Ascending aorta (tissue), 2 donors: ENCODE measurements around the gene TRIP10. TPM values are rescaled to one million over a fixed set of nuclear protein-coding genes. Genes with fewer than 3 reads are reported as not detected.

ENCODE experiments used
- DNase-seq, 2 donors: peaks; one replicate each; pipeline ENCODE4 v3.0.0-alpha.2; 2019; ENCODE audit warnings: low spot score in 2 of 2
- H3K27ac ChIP-seq, 2 donors: fragments of 200-600 bp; sonication (generic); one replicate each; pipeline ENCODE4 v1.5.1; 2016 to 2017; ENCODE audit warnings: mild to moderate bottlenecking in 1 of 2
- H3K27me3 ChIP-seq: fragments of 200-600 bp; sonication (generic); one replicate; pipeline ENCODE4 v1.5.1; 2017
- H3K36me3 ChIP-seq, 2 donors: fragments of 200-600 bp; sonication (generic); one replicate each; pipeline ENCODE4 v1.5.1; 2016
- H3K4me1 ChIP-seq, 2 donors: fragments of 200-600 bp; sonication (generic); one replicate each; pipeline ENCODE4 v1.5.1; 2016 to 2017; ENCODE audit warnings: mild to moderate bottlenecking in 1 of 2
- H3K4me3 ChIP-seq, 2 donors: fragments of 200-600 bp; sonication (generic); one replicate each; pipeline ENCODE4 v1.5.1; 2016 to 2017; ENCODE audit warnings: mild to moderate bottlenecking in 1 of 2
- H3K9me3 ChIP-seq, 2 donors: fragments of 200-600 bp; sonication (generic); one replicate each; pipeline ENCODE4 v1.5.1; 2016
- intact Hi-C: fragments of 100-400 bp; cut with DNase I; formaldehyde crosslinking; loops from one replicate; pipeline ENCODE4 v1.15.1; 2023
- total RNA-seq: library from RNA; depleted of rRNA; stranded (reverse); fragments of >200 nt; gene quantifications from one replicate; pipeline ENCODE4 v1.1.0, GENCODE V29; 2016
- TF ChIP-seq, protein P1 (sequence below), 3 experiments: fragments of 200-600 bp in 2 of 3; fragments of 450-650 bp in 1 of 3; sonication (generic) in 2 of 3; IDR thresholded peaks; one replicate each; pipeline ENCODE4 v1.5.1; 2016 to 2019; ENCODE audit warnings: antibody characterized with exemption in 3 of 3, mild to moderate bottlenecking in 1 of 3, moderate library complexity in 1 of 3

The TRIP10 gene
- 109 TPM for total RNA-seq

DNA sequence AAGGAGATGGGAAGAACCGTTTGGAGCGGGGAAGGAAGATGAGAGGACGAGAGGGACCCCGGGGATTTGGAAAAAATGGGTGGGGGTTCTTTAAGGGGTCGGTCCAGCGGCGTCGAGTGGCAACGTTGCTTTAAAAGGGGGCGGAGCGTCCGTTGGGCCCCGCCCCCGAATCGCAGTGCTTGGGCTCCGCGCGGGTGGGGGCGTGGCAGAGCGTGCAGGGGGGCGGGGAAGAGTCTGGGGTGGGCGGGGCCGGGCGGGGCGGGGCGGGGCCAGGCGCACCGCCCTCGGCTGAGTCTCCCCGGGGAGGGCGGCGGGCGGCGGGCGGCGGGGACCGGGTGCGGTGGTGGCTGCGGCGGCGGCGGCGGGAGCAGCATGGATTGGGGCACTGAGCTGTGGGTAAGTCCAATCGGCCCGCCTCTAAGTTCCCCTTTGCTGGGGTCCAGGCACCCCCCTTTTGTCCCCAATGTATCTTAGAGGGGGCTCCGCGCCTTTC lies at the start of gene TRIP10:
TSS of gene TRIP10 (plus strand) at position 291 of the 493 bp plus-strand sequence. CDS start at position 373, 82 bp downstream.
- Histone ChIP-seq H3K27ac (peak within 1 kb of the TSS; percentile 93 to 97), H3K27me3 (no peaks in the 10 kb centered on the region), H3K4me1 (peaks cover 3 to 44% of the 10 kb centered on the region in 2 donors), H3K9me3 (no peaks in the 10 kb centered on the region), H3K36me3 (peaks cover 7 to 12% of the 10 kb centered on the region in 2 donors), H3K4me3 (peak within 1 kb of the TSS; percentile 65 to 74)
- intact Hi-C loops, result loop anchor here (2.0 to 10.0 kb wide), 6 partner anchors 222 to 1181 kb away; partner anchors contain the start of genes KHSRP, SAFB, SAFB2 and SNAPC2
- TF ChIP-seq, protein P1, sequence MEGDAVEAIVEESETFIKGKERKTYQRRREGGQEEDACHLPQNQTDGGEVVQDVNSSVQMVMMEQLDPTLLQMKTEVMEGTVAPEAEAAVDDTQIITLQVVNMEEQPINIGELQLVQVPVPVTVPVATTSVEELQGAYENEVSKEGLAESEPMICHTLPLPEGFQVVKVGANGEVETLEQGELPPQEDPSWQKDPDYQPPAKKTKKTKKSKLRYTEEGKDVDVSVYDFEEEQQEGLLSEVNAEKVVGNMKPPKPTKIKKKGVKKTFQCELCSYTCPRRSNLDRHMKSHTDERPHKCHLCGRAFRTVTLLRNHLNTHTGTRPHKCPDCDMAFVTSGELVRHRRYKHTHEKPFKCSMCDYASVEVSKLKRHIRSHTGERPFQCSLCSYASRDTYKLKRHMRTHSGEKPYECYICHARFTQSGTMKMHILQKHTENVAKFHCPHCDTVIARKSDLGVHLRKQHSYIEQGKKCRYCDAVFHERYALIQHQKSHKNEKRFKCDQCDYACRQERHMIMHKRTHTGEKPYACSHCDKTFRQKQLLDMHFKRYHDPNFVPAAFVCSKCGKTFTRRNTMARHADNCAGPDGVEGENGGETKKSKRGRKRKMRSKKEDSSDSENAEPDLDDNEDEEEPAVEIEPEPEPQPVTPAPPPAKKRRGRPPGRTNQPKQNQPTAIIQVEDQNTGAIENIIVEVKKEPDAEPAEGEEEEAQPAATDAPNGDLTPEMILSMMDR (IDR thresholded peaks at IDR 0.05), result no peak
- DNase-seq, result peak; percentile 53 to 92

GRCh38 chr19:6690160-6690885 lies 49.2 kb upstream of the TRIP10 start:
- Histone ChIP-seq H3K9me3 (no peaks in the 10 kb centered on the region), H3K27ac (no peak overlapping the region), H3K27me3 (no peaks in the 10 kb centered on the region), H3K4me1 (no peaks in the 10 kb centered on the region), H3K36me3 (no peaks in the 10 kb centered on the region), H3K4me3 (no peak overlapping the region)
- TF ChIP-seq, protein P1 (IDR thresholded peaks at IDR 0.05), result no peak
- intact Hi-C loops, result no loop called here
- no peak for DNase-seq

DNA sequence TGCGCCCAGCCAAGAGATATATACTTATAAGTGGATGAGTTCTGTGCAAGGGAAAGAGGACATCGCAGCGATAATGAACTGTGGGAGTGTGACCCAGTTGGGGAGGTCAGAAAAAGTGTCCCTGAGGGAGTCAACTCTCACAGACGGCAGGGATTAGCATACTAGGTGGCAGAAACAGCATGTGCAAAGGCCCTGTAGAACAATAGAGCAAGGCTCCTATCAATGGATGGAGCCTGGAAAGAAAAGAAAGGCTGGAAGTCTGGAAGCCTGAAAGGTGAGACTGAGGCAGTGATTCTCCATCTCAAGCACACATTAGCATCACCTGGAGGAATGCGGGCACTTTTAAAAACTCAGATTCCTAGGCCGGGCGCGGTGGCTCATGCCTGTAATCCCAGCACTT lies 48.1 kb upstream of the TRIP10 start:
- Histone ChIP-seq H3K27ac (no peak overlapping the region), H3K36me3 (no peaks in the 10 kb centered on the region), H3K9me3 (no peaks in the 10 kb centered on the region), H3K4me1 (no peaks in the 10 kb centered on the region), H3K4me3 (no peak overlapping the region), H3K27me3 (no peaks in the 10 kb centered on the region)
- no peak for DNase-seq
- intact Hi-C loops, result no loop called here
- TF ChIP-seq, protein P1 (IDR thresholded peaks at IDR 0.05), result no peak

DNA sequence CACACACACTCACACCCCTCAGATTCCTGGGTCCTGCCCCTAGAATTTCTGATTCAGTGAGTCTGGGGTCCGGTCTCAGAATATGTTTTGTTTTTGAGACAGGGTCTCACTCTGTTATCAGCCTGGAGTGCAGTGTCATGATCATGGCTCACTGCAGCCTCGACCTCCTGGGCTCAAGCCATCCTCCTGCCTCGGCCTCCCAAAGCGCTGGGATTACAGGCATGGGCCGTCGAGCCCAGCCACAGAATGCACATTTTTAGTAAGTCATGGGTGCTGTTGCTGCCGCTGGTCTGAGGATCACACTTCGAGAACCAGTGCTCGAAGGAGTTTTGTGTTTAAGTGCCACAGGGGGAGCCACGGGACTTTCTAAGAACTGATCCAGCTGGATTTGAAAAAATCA lies 47.5 kb upstream of the TRIP10 start:
- intact Hi-C loops, result no loop called here
- H3K27me3 ChIP-seq, result no peaks in the 10 kb centered on the region
- no peaks in the 10 kb centered on the region for H3K4me1 ChIP-seq
- DNase-seq, result no peak
- TF ChIP-seq, protein P1 (IDR thresholded peaks at IDR 0.05), result no peak
- H3K27ac ChIP-seq, result no peak overlapping the region
- H3K9me3 ChIP-seq, result no peaks in the 10 kb centered on the region
- no peak overlapping the region for H3K4me3 ChIP-seq
- H3K36me3 ChIP-seq, result no peaks in the 10 kb centered on the region

DNA sequence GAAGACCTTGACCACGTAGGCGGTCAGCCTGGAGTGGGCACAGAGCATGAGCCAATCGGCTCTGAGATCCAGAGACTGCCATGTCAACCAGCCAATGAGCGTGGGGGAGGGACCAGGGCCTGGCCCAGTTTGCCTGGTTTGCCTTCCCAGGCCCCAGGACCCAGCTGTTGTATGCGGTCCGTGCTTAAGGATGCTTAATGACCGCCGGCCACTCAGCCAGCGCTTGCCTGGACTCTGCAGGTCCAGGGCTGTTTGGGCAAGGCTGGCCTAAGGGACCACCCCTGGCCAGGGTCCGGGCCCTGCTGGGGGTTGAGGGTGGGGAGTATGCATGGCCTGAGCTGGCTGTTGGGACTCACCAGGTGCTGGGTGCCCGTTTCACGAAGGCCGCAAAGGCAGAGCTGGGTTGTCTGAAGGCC lies 46.4 kb upstream of the TRIP10 start:
- no peaks in the 10 kb centered on the region for H3K36me3 ChIP-seq
- H3K9me3 ChIP-seq, result no peaks in the 10 kb centered on the region
- no peak overlapping the region for H3K4me3 ChIP-seq
- H3K27ac ChIP-seq, result no peak overlapping the region
- H3K4me1 ChIP-seq, result no peaks in the 10 kb centered on the region
- intact Hi-C loops, result no loop called here
- TF ChIP-seq, protein P1 (IDR thresholded peaks at IDR 0.05), result no peak
- no peaks in the 10 kb centered on the region for H3K27me3 ChIP-seq
- no peak for DNase-seq
